Astrocyte (in vitro differentiated cells and primary cell): ENCODE measurements around the gene RIPOR2. TPM values are rescaled to one million over a fixed set of nuclear protein-coding genes. Genes with fewer than 3 reads are reported as not detected.

Experiments used
- DNase-seq: peaks from one replicate; pipeline ENCODE4 v3.0.0-alpha.2; 2010; ENCODE audit warnings: low read depth
- FAIRE-seq: peaks from 2 replicates; lab custom pipeline; 2011; peaks lifted over from hg19 to GRCh38; lab: Jason Lieb, UNC
- H2AFZ ChIP-seq: 2 replicates; pipeline ENCODE4 v1.6.0; 2012; ENCODE audit warnings: low read depth, low read length, inconsistent platforms
- H3K27ac ChIP-seq: 2 replicates; pipeline ENCODE4 v1.5.1; 2011; ENCODE audit warnings: low read depth, low read length, inconsistent platforms
- H3K27me3 ChIP-seq: 2 replicates; pipeline ENCODE4 v1.6.0; 2011; ENCODE audit warnings: low read length, inconsistent platforms; ENCODE audit not compliant: insufficient read depth
- H3K36me3 ChIP-seq: 2 replicates; pipeline ENCODE4 v1.5.1; 2011; ENCODE audit warnings: low read length, inconsistent platforms; ENCODE audit not compliant: insufficient read depth
- H3K4me1 ChIP-seq: 2 replicates; pipeline ENCODE4 v1.5.1; 2011; ENCODE audit warnings: low read length, inconsistent platforms; ENCODE audit not compliant: insufficient read depth
- H3K4me2 ChIP-seq: 2 replicates; pipeline ENCODE4 v1.6.0; 2012; ENCODE audit warnings: low read length, inconsistent platforms
- H3K4me3 ChIP-seq: 2 replicates; pipeline ENCODE4 v1.5.1; 2011; ENCODE audit warnings: low read depth, mild to moderate bottlenecking, low read length, inconsistent platforms; ENCODE audit not compliant: insufficient read depth
- H3K79me2 ChIP-seq: 2 replicates; pipeline ENCODE4 v1.6.0; 2012; ENCODE audit warnings: mild to moderate bottlenecking, low read length, inconsistent platforms; ENCODE audit not compliant: insufficient read depth
- H3K9ac ChIP-seq: 2 replicates; pipeline ENCODE4 v1.6.0; 2012; ENCODE audit warnings: mild to moderate bottlenecking, low read length, inconsistent platforms
- H3K9me3 ChIP-seq: 2 replicates; pipeline ENCODE4 v1.5.1; 2012; ENCODE audit warnings: low read depth, mild to moderate bottlenecking, low read length, inconsistent platforms; ENCODE audit not compliant: insufficient read depth
- H4K20me1 ChIP-seq: 2 replicates; pipeline ENCODE4 v1.6.0; 2012; ENCODE audit warnings: low read length, inconsistent platforms; ENCODE audit not compliant: insufficient read depth
- H3K27ac Mint-ChIP-seq: one replicate; pipeline ENCODE4 v1.8.0; 2021; ENCODE audit warnings: mild to moderate bottlenecking, mixed read lengths; ENCODE audit not compliant: unreplicated experiment
- H3K27me3 Mint-ChIP-seq: one replicate; pipeline ENCODE4 v1.8.0; 2021; ENCODE audit warnings: low read depth, mixed read lengths; ENCODE audit not compliant: unreplicated experiment
- H3K36me3 Mint-ChIP-seq: one replicate; pipeline ENCODE4 v1.8.0; 2021; ENCODE audit warnings: low read depth, mixed read lengths; ENCODE audit not compliant: unreplicated experiment
- H3K4me1 Mint-ChIP-seq: one replicate; pipeline ENCODE4 v1.8.0; 2021; ENCODE audit warnings: low read depth, mixed read lengths; ENCODE audit not compliant: unreplicated experiment
- H3K4me3 Mint-ChIP-seq: one replicate; pipeline ENCODE4 v1.8.0; 2021; ENCODE audit warnings: mild to moderate bottlenecking, moderate library complexity, mixed read lengths; ENCODE audit not compliant: unreplicated experiment
- H3K9me3 Mint-ChIP-seq: one replicate; pipeline ENCODE4 v1.8.0; 2021; ENCODE audit warnings: mild to moderate bottlenecking, mixed read lengths; ENCODE audit not compliant: unreplicated experiment
- CTCF ChIP-seq: IDR thresholded peaks from 2 replicates; pipeline ENCODE4 v1.5.1; 2011; ENCODE audit warnings: low read depth, mild to moderate bottlenecking, inconsistent platforms, low read length, moderate library complexity; ENCODE audit not compliant: insufficient read depth
- EZH2 ChIP-seq: IDR thresholded peaks from 2 replicates; pipeline ENCODE4 v1.6.1; 2012; ENCODE audit warnings: mild to moderate bottlenecking, low read length, inconsistent platforms; ENCODE audit not compliant: insufficient read depth
- total RNA-seq: library from RNA; stranded (reverse); gene quantifications from 2 replicates; pipeline ENCODE4 v1.2.1, GENCODE V29; 2021

The RIPOR2 gene
- total RNA-seq, 1 donor from 2014 or later: 0.95 TPM

- H3K27ac ChIP-seq: no peak overlapping the region
- FAIRE-seq: peak; percentile 56
Observed at GRCh38 chr6:24802271-24803059, 133.3 kb downstream of the RIPOR2 start.

GRCh38 chr6:24799541-24799915 is 136.2 kb downstream of the RIPOR2 start:
- no peaks in the 10 kb centered on the region for H3K36me3 ChIP-seq
- H3K4me2 ChIP-seq: no peak overlapping the region
- no peaks in the 10 kb centered on the region for H3K9me3 Mint-ChIP-seq
- peak overlapping the region; percentile 35 for H3K27ac Mint-ChIP-seq
- no peak overlapping the region for H3K9ac ChIP-seq
- FAIRE-seq: no peak
- H3K9me3 ChIP-seq: no peaks in the 10 kb centered on the region
- H2AFZ ChIP-seq: no peak overlapping the region
- H3K4me1 Mint-ChIP-seq: peaks cover 26% of the 10 kb centered on the region
- no peaks in the 10 kb centered on the region for H3K79me2 ChIP-seq
- no peaks in the 10 kb centered on the region for H3K27me3 Mint-ChIP-seq
- no peaks in the 10 kb centered on the region for H3K27me3 ChIP-seq
- no peaks in the 10 kb centered on the region for H3K4me1 ChIP-seq
- no peaks in the 10 kb centered on the region for H4K20me1 ChIP-seq
- no peak overlapping the region for H3K4me3 ChIP-seq
- no peak for DNase-seq
- no peak overlapping the region for H3K27ac ChIP-seq
- TF ChIP-seq CTCF (no peak), EZH2 (no peak)
- no peak overlapping the region for H3K4me3 Mint-ChIP-seq
- H3K36me3 Mint-ChIP-seq: no peaks in the 10 kb centered on the region

More at GRCh38 chr6:24802271-24803059, 133.3 kb downstream of the RIPOR2 start:
- H3K36me3 Mint-ChIP-seq: no peaks in the 10 kb centered on the region
- H3K9me3 Mint-ChIP-seq: no peaks in the 10 kb centered on the region
- H3K4me3 Mint-ChIP-seq: no peak overlapping the region
- Histone ChIP-seq H2AFZ (no peak overlapping the region), H3K4me1 (no peaks in the 10 kb centered on the region), H3K4me3 (no peak overlapping the region), H3K36me3 (no peaks in the 10 kb centered on the region), H3K9ac (no peak overlapping the region), H3K79me2 (no peaks in the 10 kb centered on the region), H3K27me3 (no peaks in the 10 kb centered on the region), H3K4me2 (no peak overlapping the region), H4K20me1 (no peaks in the 10 kb centered on the region), H3K9me3 (no peaks in the 10 kb centered on the region)
- H3K4me1 Mint-ChIP-seq: peaks cover 22% of the 10 kb centered on the region
- peak overlapping the region; percentile 44 for H3K27ac Mint-ChIP-seq
- TF ChIP-seq CTCF (no peak), EZH2 (no peak)
- H3K27me3 Mint-ChIP-seq: no peaks in the 10 kb centered on the region
- no peak for DNase-seq
